GM18499 (cell line): ENCODE measurements around the gene SCN8A.
"Not testable (repeated sequence)": the region's sequence is repeated elsewhere in the genome, so short reads cannot be mapped to it uniquely, and the experiment has no call there.

Source experiments
- ATAC-seq: cut with Tn5 transposase; IDR thresholded peaks from one replicate; pipeline ENCODE4 v1.9.1; 2021; ENCODE audit warnings: moderate number of reproducible peaks; ENCODE audit not compliant: insufficient read depth, unreplicated experiment

The SCN8A gene

GRCh38 chr12:51621156-51621922, 30.3 kb downstream of the SCN8A start:
- no peak for ATAC-seq

DNA sequence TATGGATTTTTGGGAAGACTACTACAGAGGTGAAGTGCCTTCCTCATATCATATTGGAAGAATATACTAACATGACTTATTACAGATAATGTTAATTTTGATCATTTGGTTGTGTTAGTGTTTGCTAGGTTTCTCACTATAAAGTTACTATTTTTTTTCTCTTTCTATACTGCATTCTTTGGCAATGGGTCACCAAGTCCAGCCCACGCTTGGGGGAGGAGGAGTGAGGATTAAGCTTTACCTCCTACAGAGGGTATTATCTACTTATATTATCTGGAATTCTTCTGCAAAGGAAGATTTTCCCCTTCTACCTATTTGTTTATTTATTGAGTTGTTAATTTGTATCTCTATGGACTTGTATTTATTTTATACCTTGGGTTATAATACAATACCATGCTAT, 31.5 kb downstream of the SCN8A start:
- ATAC-seq: no peak

- no peak for ATAC-seq
Observed at GRCh38 chr12:51625370-51625769, 34.3 kb downstream of the SCN8A start.

- ATAC-seq: no peak
Observed at GRCh38 chr12:51626115-51626514, 35.1 kb downstream of the SCN8A start.

DNA sequence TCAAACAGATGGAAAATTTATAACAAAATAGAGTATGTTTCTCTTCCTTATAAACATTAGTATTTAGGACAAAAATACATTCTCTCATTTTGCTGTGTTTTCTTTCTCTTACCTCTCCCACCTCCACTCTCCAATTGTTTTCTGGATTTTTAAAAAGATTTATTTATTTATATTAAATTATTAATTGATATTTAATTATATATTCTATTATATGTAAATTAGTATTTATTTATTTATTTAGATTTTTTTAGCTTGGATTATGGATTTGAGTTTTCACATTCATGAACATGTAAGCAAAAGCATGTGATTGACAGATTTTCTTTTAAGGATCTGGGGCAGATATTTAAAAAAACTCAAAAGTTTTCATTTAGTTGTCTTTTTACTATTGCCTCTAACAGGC, 35.6 kb downstream of the SCN8A start:
- no peak for ATAC-seq

DNA sequence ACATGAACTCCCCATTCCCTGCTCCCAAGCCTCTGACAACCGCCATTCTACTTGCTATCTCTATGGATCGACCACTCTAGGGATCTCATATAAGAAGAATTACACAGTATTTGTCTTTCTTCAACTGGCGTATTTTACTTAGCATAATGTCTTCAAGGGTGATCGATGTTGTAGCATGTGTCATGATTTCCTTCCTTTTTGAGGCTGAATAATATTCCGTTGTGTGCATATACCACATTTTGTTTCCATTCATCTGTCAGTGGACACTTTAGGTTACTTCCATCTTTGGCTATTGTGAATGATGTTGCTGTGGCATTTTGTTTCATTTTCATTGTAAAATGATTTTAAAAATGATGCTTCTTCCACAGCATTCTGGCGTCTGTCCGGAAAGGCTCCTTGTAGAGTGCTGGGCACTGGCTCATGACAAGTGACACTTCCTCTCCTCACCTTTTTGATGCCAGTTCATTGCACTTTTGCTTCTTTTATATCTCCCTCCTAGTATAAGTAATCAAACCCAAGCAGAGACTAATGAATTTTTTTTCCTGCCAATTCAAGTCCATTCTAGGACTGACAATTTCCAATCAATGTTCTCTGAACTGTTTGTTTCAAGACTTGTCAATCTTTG, 39.3 kb downstream of the SCN8A start:
- no peak for ATAC-seq

- ATAC-seq: no peak
Observed at GRCh38 chr12:51630986-51631385, 40.0 kb downstream of the SCN8A start.

DNA sequence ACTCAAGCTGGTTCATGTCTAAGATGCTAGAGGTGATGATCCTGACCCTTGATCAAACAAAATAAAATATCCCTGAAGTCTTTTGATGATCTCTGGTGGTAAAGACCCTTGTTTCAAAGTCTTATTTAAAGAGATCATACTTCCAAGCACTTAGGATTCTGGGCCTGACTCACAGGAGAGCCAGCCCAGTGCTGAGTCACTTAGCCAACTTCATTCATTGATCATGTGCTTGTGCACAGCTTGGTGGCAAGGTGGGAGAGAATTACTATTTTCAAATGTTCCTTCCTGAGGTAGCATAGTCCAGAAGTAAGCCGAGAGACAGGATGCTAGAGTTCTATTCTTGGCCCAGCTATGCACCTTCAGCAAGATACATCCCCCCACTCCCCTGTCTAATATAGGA, 40.6 kb downstream of the SCN8A start:
- ATAC-seq: no peak

DNA sequence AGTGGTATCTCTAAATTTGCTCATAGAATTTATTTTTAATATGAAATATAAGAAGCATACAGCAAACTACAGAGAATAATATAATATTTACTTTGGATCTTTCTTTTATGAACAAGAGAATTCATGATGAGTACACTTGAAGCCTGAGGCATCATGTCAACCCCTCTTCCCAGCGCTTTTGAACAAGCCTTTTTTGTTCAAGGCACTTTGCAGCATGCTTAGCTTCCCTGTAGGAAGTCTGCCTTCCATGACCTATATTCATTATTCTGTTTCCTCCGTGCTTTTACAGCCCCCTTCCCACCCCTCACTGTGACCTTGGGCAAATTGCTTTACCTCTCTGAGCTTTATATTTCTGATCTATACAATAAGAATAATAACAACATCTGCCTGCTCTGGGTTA, 41.6 kb downstream of the SCN8A start:
- ATAC-seq: no peak

GRCh38 chr12:51635346-51635745, 44.3 kb downstream of the SCN8A start:
- ATAC-seq: no peak

DNA sequence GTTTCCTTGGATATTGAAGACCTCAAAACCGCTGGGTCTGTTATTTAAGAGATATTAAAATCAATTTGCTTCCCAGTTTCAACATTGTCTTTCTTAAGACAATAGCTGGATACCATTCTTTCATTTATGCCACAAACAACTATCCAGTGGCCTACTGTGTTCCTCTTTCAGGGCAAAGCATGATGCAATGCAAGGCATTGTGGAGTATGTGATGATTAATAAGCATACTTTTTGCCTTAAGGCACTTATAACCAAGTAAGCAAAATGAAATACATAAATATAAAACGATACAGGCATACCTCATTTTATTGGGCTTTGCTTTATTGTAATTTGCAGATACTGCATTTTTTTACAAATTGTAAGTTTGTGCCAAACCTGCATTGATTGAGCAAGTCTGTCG, 45.5 kb downstream of the SCN8A start:
- ATAC-seq: no peak

- no peak for ATAC-seq
Observed at GRCh38 chr12:51636986-51637385, 46.0 kb downstream of the SCN8A start.

- no peak for ATAC-seq
Observed at GRCh38 chr12:51639361-51639760, 48.3 kb downstream of the SCN8A start.

DNA sequence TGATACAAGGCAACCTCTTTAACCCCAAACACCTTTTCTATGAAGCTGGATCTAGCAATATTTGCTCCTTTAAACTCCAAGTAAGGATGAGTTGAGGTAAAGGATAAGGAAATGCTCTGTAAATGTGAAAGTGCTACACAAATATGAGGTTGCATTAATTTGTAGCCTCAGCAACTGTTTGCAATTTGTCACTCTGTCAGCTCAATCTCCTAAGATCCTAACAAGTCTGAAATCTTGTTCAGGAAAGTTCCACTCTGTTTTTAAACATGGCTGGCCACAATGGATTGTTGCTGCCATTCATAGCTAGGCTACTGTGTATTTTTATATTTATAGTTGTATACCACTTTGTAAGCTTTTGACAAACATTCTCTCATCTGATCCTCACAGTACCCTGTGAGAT, 51.3 kb downstream of the SCN8A start:
- ATAC-seq: no peak

GRCh38 chr12:51643951-51644350, 52.9 kb downstream of the SCN8A start:
- ATAC-seq: no peak

DNA sequence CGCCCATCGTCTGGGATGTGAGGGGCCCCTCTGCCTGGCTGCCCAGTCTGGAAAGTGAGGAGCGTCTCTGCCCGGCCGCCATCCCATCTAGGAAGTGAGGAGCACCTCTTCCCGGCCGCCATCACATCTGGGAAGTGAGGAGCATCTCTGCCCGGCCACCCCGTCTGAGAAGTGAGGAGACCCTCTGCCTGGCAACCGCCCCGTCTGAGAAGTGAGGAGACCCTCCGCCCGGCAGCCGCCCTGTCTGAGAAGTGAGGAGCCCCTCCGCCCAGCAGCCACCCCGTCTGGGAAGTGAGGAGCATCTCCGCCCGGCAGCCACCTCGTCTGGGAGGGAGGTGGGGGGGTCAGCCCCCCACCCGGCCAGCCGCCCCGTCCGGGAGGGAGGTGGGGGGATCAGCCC, 53.7 kb downstream of the SCN8A start:
- ATAC-seq: not testable (repeated sequence)

- no peak for ATAC-seq
Observed at GRCh38 chr12:51645961-51646360, 54.9 kb downstream of the SCN8A start.

DNA sequence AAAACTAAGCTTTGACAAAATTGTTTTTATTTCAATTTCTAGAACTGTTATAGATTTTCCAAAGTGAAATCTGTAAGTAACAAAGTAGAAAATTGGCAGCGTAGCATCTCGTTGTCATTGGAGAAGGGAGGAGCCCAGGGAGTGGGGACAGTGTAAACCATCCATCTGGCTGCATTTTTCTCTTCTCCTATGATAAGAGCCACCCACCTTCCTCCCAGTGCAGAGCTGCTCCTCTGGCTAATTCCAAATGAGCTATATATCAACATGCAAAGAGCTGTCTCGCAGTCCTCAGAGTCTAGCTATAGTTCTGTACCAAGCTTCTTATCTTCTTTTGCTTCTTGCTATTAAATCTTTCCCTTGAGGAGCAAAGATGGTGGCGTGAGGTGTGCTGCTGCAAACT, 56.6 kb downstream of the SCN8A start:
- no peak for ATAC-seq

- ATAC-seq: no peak
Observed at GRCh38 chr12:51653431-51653830, 62.4 kb downstream of the SCN8A start.

- no peak for ATAC-seq
Observed at GRCh38 chr12:51661199-51661598, 70.2 kb downstream of the SCN8A start.

- no peak for ATAC-seq
Observed at GRCh38 chr12:51661836-51662235, 70.8 kb downstream of the SCN8A start.

GRCh38 chr12:51662728-51663154, 71.7 kb downstream of the SCN8A start:
- no peak for ATAC-seq
